IPS-11a (cell line): ENCODE results near the gene SAP30BP.

ENCODE experiments used
- H3K4me3 ChIP-seq: one replicate; pipeline ENCODE4 v1.5.1; 2013; ENCODE audit warnings: low read depth, low read length, control low read depth

The SAP30BP gene

GRCh38 chr17:75684924-75685323 lies 17.8 kb downstream of the SAP30BP start:
- H3K4me3 ChIP-seq, result no peak overlapping the region

GRCh38 chr17:75685499-75685898 lies 18.4 kb downstream of the SAP30BP start:
- H3K4me3 ChIP-seq, result no peak overlapping the region

GRCh38 chr17:75688209-75688825 lies 21.2 kb downstream of the SAP30BP start:
- no peak overlapping the region for H3K4me3 ChIP-seq

- H3K4me3 ChIP-seq, result no peak overlapping the region
Measured at GRCh38 chr17:75689441-75689873, 22.3 kb downstream of the SAP30BP start.

- no peak overlapping the region for H3K4me3 ChIP-seq
Measured at GRCh38 chr17:75691371-75691791, 24.2 kb downstream of the SAP30BP start.

- H3K4me3 ChIP-seq, result no peak overlapping the region
Measured at GRCh38 chr17:75691801-75692626, 24.9 kb downstream of the SAP30BP start.

- no peak overlapping the region for H3K4me3 ChIP-seq
Measured at GRCh38 chr17:75692976-75693375, 25.8 kb downstream of the SAP30BP start.

- no peak overlapping the region for H3K4me3 ChIP-seq
Measured at GRCh38 chr17:75693500-75694481, 26.7 kb downstream of the SAP30BP start.

- no peak overlapping the region for H3K4me3 ChIP-seq
Measured at GRCh38 chr17:75694536-75694935, 27.4 kb downstream of the SAP30BP start.

- H3K4me3 ChIP-seq, result no peak overlapping the region
Measured at GRCh38 chr17:75695141-75695829, 28.1 kb downstream of the SAP30BP start.

- H3K4me3 ChIP-seq, result no peak overlapping the region
Measured at GRCh38 chr17:75695830-75696271, 28.7 kb downstream of the SAP30BP start.

GRCh38 chr17:75697651-75698291 lies 30.6 kb downstream of the SAP30BP start:
- H3K4me3 ChIP-seq, result no peak overlapping the region

GRCh38 chr17:75698659-75699058 lies 31.5 kb downstream of the SAP30BP start:
- H3K4me3 ChIP-seq, result no peak overlapping the region

GRCh38 chr17:75701288-75701687 lies 34.1 kb downstream of the SAP30BP start:
- no peak overlapping the region for H3K4me3 ChIP-seq

GRCh38 chr17:75703191-75703590 lies 36.1 kb downstream of the SAP30BP start:
- H3K4me3 ChIP-seq, result no peak overlapping the region

GRCh38 chr17:75703591-75703990 lies 36.5 kb downstream of the SAP30BP start:
- no peak overlapping the region for H3K4me3 ChIP-seq

GRCh38 chr17:75704963-75705875 lies 38.1 kb downstream of the SAP30BP start:
- H3K4me3 ChIP-seq, result no peak overlapping the region

- no peak overlapping the region for H3K4me3 ChIP-seq
Measured at GRCh38 chr17:75706042-75706728, 39.0 kb downstream of the SAP30BP start.
